GM19239 (cell line): ENCODE results near the gene TCN2.
"Not testable (repeated sequence)": the region's sequence is repeated elsewhere in the genome, so short reads cannot be mapped to it uniquely, and the experiment has no call there.

Experiments used
- DNase-seq: peaks from one replicate; pipeline ENCODE4 v3.0.0; 2011; ENCODE audit warnings: low spot score; ENCODE audit not compliant: insufficient read length
- FAIRE-seq: peaks from 2 replicates; lab custom pipeline; 2011; peaks lifted over from hg19 to GRCh38; lab: Jason Lieb, UNC

Gene TCN2

DNA sequence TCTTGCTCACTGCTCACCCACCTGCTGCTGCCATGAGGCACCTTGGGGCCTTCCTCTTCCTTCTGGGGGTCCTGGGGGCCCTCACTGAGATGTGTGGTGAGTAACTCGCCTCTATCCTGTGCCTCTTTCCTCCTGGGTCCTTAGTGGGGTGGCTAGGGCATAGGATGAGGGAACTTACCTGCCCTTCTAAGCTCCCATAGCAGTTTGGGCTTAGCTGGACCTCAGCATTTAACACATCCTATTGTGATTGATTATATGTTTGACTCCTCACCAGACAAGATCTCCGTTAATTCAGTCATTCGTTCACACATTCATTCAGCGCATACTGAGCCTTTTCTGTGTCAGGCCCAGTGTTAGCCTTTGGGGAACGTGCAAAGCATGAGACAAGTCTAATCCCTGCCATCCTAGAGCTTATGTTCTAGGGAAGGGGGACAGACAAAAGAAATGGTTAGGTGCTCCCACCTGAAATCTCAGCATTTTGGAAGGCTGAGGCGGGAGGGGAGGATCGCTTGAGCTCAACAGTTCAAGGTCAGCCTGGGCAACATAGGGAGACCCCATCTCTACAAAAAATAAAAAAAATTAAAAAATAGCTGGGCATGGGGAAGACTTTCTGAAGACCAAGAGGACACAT is 441 bp downstream of the TCN2 start:
- no peak for DNase-seq
- FAIRE-seq: no peak

DNA sequence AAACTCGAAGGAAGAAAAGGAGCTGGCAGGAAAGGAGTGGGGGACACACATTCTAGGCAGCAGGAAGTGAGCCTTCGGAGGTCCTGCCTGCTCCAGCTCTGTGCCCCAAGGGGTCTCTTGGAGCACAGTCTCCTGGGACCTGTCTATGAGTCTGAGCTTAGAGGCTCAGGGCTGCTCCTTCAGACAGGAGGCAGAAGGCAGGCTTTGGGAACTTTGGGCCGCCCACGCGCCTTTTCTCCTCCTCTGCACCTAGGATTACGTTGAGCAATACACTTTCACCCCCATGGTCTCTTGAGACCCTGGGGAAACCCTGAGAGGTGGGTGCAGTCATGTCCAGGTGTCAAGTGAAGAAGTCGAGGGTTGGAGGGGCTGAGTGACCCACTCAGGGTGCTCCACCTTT is 965 bp downstream of the TCN2 start:
- DNase-seq (no peak), FAIRE-seq (peak; percentile 48)

DNA sequence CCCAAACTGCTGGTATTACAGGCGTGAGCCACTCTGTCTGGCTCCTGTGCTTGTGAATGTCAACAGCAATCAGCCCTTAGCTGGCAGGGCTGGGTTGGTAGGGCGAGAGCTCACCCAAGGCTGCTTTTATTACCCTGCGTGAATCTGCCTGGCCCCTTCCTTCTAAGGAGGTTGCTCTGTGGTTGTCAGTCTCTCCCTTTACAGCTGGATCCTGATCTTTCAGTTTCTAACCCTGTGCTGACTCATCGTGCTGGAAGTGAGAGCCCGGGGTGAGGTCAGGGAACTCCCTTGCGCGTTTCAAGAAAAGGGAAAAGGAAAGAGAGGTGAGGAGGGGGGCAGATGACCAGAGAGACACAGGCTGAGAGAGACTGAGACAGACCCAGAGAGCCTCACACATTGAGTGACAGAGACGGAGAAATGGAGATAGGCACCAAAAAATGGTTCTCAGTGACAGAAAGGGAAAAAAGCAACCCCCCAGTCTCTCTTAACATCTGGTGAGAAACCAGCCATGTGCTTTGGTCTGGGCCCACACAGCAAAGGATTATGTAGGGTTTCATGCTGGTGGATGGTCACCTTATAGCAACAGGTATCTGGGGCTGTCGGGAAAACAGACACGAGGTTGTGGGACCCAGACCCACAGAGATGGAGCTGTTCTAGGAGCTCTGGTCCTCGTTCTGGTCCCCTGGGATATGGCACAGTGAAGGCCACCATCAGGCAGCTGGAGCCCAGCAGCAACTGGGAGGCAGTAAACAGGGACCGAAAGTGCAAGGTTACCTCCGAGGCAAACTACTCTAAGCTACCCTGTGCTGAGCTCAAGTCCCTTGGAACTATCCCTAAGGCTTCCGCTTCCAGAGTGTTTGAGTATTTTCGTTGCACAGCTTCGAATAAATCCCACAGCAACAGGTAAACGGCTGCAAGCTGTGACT is 2.5 kb downstream of the TCN2 start:
- peak; percentile 58 for DNase-seq
- FAIRE-seq: peak; percentile 94

DNA sequence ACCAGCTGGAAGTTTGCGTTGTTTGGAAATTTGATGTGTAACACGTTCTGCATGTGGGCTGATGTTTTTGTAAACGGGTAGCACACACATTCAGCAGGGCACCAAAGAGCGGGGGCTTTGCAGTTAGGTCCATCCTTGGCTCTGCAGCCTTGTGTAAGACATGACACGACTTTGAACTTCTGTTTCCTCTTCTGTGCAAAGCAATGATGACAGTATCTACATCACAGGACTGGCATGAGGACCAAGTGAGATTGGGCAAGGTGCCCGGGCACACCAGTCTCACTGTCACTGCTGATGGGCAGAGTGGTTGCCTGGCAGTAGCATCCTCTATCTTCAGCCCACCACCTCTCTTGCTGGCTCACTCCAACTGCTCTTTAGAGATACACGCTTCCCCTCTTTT is 3.3 kb downstream of the TCN2 start:
- DNase-seq (no peak), FAIRE-seq (no peak)

DNA sequence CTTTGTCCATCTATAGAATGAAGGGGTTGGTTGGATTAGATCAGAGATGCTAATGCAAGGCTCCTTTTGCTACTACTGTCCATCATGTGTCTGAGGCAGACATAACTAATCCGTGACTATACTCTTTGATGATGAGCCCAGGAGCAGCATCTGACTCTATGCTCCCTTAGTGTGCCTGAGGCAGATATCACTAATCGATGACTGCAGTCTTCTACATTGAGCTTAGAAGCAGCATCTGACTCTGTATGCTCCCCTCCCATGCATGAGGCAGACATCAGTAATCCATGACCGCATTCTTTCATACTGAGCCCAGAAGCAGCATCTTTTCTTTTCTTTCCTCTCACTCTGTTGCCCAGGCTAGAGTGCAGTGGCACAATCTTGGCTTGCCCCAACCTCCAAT is 4.2 kb downstream of the TCN2 start:
- DNase-seq (no peak), FAIRE-seq (no peak)

DNA sequence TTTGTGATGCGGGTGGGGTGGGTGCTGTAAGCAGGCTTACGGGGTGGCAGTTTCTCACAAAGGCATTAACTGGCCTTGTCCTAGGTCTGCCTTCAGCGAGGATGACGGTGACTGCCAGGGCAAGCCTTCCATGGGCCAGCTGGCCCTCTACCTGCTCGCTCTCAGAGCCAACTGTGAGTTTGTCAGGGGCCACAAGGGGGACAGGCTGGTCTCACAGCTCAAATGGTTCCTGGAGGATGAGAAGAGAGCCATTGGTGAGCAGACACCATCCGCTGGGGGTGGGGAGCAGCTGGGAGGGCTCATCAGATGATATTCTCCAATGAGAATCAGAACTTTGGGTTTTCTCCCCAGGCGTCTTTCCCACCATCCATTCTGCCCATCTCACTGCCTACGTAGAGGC is 5.8 kb downstream of the TCN2 start:
- FAIRE-seq: no peak
- DNase-seq: no peak

DNA sequence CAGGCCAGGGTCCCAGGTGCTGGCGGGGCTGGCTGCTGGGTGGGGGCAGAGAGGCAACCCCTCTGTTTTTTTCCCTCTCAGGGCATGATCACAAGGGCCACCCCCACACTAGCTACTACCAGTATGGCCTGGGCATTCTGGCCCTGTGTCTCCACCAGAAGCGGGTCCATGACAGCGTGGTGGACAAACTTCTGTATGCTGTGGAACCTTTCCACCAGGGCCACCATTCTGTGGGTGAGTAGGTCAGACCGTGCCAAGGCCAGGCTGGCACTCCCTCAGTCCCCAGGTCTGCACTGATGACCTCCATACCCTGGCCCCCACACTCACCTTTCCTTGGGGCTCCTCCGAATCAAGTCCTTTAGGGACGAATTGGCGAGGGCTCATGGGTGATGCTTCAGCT is 7.3 kb downstream of the TCN2 start:
- FAIRE-seq: no peak
- DNase-seq: no peak

DNA sequence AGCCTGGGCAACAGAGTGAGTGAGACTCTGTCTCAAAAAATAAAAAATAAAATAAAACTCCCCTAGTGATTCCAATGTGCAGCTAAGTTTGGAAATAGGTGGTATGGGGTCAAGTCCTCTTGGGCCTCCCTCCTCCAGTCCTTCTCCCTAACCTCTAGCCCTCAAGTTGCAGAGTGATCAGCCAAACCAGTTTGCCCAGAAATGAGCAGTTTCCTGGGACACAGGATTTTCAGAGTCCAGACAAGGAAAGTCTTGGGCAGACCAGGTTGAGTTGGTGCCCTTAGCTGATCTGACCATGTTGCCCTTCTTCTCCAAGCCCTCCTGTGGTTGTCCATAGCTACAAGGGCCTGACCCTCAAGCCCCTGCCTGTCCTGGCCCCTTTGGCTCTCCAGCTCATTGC is 7.9 kb downstream of the TCN2 start:
- FAIRE-seq: no peak
- DNase-seq: no peak

DNA sequence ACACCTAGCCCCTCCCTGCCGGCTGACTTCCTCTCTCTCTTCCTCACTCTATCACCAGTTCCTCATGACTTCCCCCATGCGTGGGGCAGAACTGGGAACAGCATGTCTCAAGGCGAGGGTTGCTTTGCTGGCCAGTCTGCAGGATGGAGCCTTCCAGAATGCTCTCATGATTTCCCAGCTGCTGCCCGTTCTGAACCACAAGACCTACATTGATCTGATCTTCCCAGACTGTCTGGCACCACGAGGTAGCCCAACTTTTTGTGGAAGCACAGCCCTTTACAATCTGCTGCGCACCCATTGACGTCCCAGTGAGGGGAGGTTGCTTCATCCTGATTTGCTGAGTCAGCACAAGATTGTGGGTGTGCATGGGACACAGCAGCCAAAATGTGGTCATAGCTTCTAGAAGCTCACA is 8.6 kb downstream of the TCN2 start:
- no peak for FAIRE-seq
- DNase-seq: no peak

DNA sequence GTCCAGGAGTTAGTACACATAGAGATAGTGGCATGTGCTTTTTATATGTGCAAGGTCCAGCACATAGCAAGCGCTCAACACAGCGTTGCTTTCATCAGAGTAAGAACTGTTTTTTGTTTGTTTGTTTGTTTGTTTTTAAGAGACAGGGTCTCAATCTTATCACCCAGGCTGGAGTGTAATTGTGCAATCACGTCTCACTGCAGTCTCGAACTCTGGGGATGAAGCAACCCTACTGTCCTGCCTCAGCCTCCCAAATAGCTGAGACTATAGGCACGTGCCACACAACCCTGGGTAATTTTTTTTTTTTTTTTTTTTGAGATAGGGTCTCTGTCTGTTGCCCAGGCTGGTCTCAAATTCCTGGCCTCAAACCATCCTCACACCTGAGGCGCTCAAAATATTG is 10.8 kb downstream of the TCN2 start:
- FAIRE-seq: no peak
- no peak for DNase-seq

DNA sequence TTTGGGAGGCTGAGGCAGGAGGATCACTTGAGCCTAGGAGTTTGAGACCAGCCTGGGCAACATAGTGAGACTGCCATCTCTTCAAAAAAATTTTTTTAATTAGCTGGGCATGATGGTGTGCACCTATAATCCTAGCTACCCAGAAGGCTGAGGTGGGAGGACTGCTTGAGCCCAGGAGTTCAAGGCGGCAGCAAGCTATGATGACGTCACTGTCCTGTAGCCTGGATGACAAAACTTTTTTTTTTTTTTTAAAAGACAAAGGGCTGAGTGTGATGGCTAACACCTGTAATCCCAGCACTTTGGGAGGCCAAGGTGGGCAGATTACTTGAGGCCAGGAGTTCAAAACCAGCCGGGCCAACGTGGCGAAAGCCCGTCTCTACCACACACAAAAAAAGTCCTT is 12.9 kb downstream of the TCN2 start:
- not testable (repeated sequence) for FAIRE-seq, DNase-seq

DNA sequence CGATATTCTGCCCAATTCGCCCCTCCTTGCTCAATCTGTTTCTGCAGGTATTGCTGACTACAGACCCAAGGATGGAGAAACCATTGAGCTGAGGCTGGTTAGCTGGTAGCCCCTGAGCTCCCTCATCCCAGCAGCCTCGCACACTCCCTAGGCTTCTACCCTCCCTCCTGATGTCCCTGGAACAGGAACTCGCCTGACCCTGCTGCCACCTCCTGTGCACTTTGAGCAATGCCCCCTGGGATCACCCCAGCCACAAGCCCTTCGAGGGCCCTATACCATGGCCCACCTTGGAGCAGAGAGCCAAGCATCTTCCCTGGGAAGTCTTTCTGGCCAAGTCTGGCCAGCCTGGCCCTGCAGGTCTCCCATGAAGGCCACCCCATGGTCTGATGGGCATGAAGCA is 19.4 kb downstream of the TCN2 start:
- FAIRE-seq: no peak
- DNase-seq: no peak

DNA sequence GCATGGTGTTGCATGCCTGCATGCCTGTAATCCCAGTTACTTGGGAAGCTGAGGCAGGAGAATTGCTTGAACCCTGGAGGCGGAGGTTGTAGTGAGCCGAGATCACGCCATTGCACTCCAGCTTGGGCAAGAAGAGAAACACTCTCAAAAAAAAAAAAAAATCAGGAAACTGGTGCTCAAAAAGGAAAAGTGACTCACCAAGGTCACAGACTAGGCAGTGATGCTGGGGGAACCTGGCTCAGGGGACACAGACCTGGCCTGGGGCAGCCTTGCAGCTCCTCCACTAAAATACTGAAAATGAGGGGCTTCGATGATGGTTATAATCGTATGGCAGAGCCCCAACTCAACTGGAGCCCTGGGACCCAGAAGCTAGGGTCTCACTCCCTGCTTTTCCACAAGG is 20.5 kb downstream of the TCN2 start:
- DNase-seq: no peak
- no peak for FAIRE-seq

DNA sequence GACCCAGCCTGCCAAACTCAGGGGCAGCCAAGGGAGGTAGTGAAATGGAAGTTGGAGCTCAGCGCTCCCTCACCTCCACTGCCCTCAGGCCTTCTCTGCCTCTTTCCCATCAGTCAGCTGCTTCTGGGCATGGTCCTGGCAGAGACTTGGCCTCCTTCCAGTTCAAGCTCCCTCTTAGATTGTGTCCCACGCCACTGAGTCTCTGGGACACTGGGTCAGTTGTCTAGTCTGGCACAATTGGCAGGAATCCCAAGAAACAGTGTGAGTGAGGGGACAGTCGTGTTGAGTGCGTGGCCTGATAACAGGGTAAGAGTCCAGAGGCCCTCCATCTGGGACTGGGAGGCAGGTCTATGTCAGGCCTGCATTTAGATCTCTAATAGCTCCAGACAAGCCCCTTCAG is 21.5 kb downstream of the TCN2 start:
- FAIRE-seq (no peak), DNase-seq (no peak)

DNA sequence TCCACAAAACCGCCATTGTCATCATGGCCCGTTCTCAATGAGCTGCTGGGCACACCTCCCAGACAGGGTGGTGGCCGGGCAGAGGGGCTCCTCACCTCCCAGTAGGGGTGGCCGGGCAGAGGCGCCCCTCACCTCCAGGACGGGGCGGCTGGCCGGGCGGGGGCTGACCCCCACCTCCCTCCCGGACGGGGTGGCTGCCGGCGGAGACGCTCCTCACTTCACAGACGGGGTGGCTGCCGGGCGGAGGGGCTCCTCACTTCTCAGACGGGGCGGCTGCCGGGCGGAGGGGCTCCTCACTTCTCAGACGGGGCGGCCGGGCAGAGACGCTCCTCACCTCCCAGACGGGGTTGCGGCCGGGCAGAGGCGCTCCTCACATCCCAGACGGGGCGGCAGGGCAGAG is 24.5 kb downstream of the TCN2 start:
- not testable (repeated sequence) for FAIRE-seq, DNase-seq

DNA sequence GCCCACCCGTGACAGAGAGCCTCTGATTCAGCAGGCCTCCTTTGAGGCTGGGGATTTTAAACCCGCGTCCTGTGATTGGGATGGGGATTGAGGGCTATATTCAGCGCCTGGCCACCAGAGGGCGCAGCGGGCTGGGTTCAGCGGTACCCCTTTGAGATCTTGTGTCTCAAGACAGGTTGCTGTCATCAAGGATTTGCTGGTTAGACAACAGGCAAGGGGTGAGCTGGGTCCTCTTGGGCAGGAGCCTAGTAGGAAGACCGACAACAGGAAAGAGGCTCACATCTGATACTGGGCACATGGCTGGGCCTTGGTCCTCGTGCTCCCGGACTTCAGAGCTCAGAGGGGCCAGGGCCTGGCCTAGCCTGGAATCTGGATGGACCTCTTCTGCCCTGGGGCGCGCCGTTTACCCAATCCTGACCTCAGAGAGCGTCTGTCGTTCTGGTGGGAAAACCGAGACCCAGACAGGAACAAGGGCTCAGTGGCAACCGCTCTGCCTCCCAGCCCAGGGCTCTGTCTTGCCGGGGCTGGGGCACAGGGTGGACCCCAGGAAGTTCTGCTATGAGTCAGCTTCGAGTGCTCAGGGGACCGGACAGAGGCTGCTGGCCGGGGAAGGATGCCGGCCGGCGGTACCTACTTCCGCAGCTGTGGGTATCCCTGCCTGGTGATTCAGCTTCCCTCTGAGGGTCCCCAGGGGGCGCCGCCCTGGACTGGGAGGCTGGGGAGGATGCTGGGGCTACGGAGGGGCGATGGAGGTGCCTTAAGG is 27.7 kb downstream of the TCN2 start:
- DNase-seq: peak; percentile 97
- peak; percentile 94 for FAIRE-seq

DNA sequence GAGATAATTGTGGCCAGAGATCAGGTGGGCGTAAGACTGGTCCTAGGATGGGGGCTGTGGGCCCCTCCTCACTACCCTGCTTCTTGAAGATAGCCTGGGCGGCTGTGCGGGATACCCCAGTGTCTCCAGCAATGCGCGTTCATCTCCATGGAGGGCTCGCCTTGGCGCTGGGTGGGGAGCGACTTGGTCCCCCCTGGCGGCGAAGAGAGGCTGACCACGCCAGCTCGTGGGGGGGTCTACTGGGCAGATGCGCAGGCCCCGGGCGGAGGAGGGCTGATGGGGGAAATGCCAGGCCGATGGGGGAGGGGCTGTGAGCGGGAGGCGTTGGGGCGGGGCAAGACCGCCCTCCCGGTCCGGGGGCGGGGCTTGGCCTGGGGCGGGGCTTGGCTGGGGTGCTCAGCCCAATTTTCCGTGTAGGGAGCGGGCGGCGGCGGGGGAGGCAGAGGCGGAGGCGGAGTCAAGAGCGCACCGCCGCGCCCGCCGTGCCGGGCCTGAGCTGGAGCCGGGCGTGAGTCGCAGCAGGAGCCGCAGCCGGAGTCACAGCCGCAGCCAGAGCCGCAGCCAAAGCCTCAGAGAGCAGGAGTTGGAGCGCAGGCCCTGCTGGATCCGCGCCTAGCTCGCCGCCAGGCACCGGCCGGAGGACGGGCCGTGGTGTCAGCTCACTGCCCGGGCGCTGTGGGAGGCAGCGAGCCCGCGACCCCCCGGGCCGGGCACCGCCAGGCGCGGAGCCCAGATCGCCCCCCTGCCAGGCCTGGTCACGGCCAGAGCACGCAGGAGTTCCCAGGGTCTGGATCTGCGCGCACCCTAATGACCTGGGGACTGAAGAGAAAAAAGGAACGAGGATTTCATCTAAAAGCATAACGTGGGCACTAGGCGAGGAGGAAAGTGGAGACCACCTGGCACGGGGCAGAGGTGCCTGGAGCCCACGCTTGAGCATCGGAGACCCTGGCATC is 28.6 kb downstream of the TCN2 start, which contains the start of gene SLC35E4:
TSS of gene SLC35E4 (plus strand) at position 509 of the 953 bp plus-strand sequence. CDS start 670 bp downstream, outside the sequence.
- FAIRE-seq: peak; percentile 80
- peak; percentile 93 for DNase-seq

DNA sequence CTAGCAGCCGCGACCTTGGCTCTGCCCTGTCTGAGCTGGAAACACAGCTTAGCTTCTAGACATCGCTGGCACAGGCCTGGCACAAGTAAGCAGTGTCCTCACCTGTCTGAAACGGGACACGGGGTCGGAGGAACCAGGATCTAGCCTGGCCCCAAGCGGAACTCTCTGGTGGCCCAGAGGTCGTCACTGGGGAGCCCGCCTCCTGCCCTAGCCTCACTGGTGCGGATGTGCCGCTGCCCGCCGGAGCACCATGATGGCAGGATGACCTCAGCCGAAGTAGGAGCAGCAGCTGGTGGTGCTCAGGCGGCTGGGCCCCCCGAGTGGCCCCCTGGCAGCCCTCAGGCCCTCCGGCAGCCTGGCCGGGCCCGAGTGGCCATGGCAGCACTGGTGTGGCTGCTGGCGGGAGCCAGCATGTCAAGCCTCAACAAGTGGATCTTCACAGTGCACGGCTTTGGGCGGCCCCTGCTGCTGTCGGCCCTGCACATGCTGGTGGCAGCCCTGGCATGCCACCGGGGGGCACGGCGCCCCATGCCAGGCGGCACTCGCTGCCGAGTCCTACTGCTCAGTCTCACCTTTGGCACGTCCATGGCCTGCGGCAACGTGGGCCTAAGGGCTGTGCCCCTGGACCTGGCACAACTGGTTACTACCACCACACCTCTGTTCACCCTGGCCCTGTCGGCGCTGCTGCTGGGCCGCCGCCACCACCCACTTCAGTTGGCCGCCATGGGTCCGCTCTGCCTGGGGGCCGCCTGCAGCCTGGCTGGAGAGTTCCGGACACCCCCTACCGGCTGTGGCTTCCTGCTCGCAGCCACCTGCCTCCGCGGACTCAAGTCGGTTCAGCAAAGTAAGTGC is 29.5 kb downstream of the TCN2 start:
- DNase-seq (no peak), FAIRE-seq (no peak)

DNA sequence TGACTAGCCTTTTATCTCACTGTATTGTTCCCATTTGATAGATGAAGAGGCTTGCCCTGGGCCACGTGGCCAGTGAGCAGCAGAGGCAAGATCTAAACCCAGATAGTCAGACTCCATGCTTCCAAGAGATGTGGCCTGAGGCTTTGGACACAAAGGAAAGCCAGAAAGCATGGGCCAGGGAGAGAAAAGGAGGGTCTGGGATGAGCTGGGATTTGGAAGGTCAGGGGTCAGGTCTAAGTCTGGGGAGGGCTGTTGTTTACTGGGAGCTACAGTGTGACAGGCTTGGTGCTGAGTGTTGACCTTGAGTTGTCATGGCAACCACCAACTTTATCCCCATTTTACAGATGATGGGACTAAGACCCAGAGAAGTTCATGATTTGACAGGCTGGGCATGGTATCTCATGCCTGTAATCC is 30.7 kb downstream of the TCN2 start:
- FAIRE-seq (no peak), DNase-seq (no peak)
